Urothelium cell line (cell line): ENCODE data around the gene DQX1.

ENCODE experiments used
- DNase-seq: peaks from one replicate; pipeline ENCODE4 v3.0.0; 2011; ENCODE audit warnings: low spot score, mixed read lengths
- FAIRE-seq: peaks from 2 replicates; lab custom pipeline; 2011; peaks lifted over from hg19 to GRCh38; lab: Jason Lieb, UNC

Gene DQX1

DNA sequence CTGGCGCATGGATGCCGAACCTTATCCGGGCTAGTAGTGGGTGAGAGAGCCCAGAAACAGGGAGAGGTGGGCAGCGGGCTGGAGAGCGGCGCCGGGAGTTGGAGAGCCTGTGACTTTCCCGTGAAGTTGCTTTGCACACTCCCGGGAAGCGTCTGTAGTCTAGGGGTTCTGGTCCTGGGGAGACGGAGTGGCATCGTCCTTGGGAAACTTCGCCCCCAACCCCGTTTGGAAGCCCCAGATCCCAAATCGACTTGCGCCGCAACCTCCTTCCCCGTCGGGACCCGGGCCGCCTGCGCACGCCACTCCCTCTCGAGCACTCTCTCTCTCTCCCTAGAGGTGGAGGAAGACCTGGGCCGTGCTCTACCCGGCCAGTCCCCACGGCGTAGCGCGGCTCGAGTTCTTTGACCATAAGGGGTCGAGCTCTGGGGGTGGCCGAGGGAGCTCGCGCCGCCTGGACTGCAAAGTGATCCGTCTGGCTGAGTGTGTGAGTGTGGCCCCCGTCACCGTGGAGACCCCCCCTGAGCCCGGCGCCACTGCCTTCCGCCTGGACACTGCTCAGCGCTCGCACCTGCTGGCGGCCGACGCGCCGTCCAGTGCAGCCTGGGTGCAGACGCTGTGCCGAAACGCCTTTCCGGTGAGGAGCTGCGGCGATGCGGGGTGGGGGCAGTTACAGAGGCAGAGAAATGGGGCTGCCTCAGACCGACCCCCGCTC is 28.9 kb upstream of the DQX1 start:
- DNase-seq: peak; percentile 75
- peak; percentile 92 for FAIRE-seq

DNA sequence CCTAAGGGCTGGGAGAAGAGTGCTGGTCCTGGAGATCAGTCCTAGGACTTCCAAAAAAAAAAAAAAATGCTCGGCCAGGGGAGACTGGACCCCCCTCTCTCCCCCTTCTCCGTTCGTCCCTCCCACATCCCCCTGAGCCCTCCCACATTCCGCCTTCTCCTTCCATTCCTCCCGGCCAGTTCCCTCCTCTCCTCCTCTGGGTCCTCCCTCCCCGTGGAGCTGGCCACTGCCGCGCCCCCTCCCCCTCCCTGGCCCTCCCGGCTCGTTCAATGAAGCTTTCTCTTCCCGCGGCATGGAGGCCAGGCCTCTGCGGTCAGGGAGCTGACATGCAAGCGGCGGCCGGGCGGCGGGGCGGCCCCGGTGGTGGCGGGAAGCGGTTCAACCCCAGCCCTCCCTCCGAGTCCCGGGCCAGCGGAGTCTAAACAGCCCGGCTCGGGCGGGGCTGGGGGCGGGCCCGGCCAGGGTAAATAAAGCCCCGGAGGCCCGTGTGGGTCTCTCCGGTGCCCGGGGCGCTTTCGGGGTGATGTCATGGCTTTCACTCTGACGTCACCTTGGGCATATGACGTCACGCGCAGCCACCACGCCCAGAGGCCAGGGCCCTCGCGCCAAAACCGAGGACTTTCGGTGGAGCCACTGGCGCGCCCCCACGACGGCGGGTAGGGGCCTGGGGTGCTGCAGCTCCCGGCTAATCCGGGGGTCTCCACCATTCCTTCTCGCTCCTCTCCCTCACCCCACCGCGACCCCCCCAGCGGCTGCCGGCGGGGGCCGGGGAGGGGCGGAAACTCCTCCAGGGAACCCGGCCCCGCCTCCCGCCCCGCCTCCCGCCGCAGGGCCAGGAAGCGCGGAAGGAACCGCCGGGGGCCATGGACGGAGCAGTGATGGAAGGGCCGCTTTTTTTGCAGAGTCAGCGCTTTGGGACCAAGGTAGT is 28.1 kb upstream of the DQX1 start, which contains the start of the genes DOK1 and LOXL3:
DOK1 (plus strand) TSS at position 829 of the 928 bp plus-strand sequence; CDS start at position 864, 35 bp downstream.
LOXL3 (minus strand) TSS at position 51 of the 928 bp plus-strand sequence. CDS start 1,308 bp downstream, outside the sequence.
- DNase-seq (peak; percentile 94), FAIRE-seq (peak; percentile 96)

DNA sequence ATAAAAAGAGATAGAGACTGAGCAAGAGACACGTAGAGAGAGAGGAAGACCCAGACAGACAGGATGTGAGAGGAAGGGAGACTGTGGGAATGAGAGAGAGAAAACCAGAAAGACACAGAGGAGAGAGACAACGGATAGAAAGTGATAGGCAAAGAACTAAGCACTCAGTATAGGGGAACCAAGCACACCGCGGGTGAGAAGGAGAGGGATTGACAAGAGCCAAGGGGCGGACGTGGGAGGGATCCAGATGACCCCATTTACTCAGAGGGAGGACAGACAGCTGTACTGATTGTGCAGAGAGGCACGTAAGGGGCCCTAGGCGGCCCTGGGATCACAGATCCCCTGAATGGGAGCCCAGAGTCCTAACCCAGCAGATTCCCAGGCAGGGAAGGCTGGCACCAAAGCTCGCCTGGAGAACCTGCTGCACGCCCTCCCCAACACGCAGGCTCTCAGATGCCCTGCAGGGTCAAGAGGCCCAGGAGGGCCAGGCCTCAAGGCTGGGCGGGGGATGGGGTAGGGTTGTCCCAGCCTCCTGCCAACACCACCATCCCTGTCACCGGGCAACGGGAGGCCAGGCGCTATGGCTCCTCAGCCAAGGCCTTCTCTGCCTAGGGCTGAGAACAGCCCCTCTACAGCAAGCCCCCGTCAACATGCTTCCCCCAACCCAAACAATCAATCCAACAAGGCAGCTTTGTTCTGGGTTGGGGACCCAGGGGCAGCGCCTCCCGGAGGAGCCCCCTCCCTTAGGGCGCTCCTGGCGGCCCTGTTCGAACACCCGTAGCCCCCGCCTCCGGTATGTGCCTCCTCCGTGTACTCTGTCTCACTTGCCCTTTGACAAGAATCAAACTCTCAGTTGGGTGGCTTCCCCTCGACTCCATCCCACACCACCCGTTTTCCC is 27.1 kb upstream of the DQX1 start:
- FAIRE-seq (no peak), DNase-seq (no peak)

DNA sequence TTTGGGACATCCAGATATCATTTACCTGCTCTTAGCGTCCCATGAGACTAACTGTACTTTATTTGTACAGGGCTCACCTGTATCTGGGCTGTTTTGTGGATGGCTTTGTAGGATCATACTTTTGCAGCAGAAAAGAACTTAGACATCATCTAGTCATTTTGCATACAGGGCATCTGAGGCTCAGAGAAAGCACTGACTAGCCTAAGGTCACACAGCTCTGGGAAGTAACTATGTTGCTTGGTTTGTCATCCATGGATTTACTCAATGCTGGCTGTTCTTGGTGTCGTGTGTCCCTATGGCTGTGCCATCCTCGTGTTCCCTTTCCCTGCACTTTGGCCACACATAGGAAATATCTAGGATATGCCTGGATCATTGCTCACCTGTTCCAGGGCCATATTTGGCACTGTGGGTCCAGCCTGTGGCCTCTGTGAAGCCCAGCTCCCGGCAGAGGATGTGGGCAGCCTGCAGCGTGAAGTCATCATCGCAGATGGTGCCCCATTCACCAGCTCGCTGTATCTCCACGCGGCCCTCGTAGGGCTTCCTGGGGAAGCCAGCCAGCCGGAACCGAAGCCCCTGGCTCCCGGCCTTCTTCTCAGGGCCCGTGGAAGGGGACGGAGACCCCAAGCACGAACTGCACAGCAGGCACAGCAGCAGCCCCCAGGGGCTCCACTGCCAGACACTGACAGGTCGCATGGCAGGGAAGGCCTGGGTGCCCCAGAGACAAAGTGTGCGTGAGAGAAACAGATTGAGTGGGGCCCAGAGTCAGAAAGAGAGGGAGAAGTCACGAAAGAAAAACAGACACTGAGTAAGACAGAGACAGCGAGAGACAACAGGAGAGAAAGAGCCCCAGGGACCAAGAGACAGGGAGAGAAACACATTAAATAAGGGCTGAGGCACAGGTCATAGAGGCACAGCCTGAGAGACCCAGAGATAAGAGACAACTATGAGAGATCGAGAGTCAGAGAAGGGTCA is 26.2 kb upstream of the DQX1 start:
- FAIRE-seq: no peak
- no peak for DNase-seq

DNA sequence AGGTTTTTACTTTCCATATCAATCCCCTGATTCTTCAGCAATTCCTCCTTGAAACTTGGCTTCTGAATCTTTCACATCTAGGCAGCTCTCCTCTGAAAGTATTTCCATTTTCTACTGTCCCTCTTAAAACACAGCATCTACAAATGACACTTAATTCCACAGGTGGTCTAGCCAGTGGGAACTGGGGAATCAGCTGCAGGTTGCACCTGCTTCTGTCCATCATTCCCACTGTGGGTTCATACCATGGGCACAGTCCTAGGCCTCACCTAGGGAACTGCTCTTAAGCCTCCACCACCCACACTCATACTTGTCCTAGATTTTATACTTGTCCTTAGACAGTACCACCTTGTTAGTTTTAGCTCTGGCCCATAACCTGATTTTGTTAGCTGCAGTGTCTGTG is 25.5 kb upstream of the DQX1 start:
- FAIRE-seq: no peak
- no peak for DNase-seq

DNA sequence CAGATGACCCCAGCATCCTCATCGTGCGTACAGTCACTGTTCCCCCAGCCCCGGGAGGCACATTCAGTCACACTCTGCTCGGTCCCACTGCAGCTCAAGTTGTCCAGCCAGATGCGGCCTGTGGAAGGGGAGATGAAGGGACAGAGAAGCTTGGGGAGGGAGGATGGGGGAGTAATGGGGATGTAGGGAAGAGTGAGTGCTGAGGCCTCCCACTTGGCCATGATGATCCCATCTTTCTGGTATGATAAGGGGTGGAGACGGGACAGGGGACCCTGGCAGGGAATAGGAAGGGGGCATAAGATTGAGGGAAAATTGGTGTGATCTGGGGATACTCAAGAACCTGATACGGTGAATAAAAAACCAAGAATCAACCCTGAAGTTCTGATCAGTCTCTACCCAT is 24.2 kb upstream of the DQX1 start:
- FAIRE-seq (peak; percentile 23), DNase-seq (no peak)

DNA sequence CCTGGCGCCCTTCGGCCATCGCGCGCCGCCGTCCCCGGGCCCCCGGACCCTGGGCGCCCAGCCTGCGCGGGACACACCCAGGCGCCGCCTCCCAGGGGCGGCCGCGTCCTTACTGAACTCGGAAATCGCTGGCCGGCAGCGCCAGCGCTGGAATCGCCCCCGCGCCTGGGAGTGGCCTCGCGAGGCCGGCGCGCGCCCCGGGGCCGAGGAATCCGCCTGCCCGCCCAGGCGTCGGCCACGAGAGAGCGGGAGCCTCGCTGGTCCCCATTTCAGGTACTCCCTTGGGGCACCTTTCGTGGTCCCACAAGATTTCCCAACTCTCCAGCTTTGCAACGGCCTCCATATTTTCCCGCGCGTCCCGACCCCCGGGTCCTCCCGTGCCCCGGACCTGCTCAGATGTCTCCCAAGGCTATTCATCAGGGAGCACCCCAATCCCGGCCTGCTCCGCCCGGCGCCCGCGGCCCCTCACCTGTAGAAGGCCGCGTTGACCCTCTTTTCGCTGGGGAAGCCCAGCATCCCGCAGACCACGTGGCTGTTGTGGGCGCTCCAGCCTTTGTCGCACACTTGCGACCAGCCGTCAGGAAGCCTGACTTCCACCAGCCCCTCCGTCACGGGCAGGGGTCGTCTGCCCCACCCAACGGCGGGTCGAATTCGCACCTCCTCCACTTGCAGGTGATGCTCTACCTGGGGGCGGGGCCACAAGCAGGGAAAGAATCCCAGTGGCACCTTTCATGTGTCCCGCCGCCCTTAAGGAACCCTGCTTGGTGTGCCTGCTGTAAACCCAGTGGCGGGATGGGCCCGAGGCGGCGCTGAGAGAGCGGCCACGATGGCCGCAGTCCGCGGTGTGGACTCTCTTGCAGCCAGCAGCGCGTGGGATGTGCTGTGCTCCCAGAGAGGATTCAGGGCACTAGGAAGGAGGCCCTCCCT is 23.1 kb upstream of the DQX1 start:
- FAIRE-seq: no peak

DNA sequence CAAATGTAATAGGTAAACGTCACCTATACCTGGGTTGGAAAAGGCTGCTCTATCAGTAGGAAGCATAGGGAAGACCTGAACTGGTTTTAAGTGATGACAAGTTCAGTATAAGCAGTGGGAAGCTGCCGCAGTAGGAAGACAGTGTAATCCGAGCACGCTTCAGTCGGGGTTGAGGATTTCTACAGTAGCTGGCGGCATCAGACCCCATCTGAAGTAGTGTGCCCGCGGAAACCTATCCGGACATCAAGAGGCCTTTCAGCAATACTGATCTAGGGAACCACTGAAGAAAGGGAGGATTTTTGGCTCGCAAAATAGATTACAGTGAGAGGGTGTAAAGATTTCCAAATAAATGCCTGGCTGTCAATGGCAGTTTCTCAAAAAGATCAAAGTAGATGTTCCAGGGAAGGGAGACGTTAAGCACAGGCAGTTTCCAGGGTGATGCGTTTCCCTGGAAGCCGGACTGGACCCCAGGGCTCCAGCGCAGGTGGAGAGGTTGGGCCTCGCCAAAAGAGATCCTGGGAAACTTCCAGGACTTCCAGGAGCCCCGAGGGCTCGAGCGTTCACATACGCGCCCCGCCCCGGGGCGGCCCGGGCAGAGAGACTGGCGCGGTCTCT is 22.4 kb upstream of the DQX1 start:
- no peak for FAIRE-seq

More for the DNA sequence above, 23.1 kb upstream of the DQX1 start:
- peak; percentile 90 for DNase-seq

DNA sequence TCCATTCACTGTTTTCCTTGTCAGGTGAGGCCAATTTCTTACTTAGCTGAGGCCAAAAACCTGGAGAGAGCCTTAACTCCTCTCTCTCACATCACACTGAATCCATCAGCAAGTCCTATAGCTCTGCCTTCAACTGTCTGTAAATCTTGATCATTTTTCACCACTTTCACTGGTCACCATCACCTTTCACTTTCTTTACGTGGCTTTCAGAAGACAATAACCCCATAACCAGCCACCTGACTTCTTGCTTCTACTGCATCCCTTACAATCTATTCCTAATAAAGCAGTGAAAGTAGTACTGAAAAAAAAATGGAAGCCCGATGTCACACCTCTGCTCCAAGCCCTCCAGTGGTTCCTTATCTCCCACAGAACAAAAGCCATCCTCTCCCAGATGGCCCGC is 20.0 kb upstream of the DQX1 start:
- DNase-seq (no peak), FAIRE-seq (no peak)

More for the DNA sequence above, 22.4 kb upstream of the DQX1 start:
- no peak for DNase-seq

DNA sequence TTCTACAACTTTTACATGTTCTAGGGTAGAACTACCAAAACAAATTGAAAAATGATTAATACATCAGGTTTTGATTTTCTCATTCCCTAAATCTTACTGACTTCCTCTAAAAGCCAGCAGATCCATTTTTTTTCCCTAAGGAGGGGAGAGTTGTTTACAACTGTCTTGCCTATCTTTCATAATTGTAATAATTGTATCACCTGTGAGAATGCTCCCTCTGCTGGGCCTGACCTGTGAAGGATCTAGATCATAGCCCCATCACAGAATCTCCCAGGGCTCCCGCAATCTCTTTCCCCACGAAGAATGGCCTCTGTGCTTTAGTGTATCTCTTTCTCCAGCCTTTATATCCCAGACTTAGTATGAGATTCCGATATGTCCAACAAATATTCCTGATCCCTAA is 18.6 kb upstream of the DQX1 start:
- DNase-seq (no peak), FAIRE-seq (no peak)

DNA sequence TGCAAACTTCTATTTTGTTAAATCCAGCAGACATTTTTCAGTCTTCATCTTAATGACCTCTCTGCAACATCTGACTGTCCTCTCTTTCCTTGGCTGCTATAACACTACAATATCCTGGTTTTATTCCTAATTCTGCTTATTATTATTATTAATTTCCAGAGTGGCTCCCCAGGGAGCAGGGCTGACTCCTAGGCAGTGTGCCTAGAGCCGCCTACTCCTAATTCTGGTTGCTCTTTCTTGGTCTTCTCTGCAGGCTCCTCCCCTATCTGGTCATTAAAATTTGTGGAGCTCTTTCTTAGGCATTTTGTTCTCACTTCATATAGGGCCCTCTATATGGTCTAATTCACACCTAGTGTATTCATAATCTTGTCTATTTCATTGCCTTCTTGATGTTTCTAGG is 16.9 kb upstream of the DQX1 start:
- DNase-seq (no peak), FAIRE-seq (no peak)

DNA sequence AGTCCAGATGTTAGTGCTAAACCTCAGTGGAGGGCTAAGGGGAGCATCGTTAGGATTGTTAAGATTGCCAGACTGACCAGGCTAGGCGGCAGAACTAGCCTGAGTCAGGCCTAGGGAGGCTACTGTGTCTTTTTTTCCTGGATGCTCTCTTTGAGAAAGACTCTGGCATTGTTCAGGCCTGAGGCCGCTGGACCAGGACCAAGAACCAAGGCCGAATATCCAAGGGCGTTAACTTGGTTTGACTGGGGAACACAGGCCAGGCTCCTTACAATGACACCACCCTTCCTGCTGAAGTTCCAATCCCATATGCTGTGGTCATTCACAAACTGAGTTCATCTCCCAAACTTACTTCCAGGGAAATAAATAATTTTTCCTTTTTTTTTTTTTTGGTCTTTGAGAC is 14.3 kb upstream of the DQX1 start:
- FAIRE-seq: no peak

DNA sequence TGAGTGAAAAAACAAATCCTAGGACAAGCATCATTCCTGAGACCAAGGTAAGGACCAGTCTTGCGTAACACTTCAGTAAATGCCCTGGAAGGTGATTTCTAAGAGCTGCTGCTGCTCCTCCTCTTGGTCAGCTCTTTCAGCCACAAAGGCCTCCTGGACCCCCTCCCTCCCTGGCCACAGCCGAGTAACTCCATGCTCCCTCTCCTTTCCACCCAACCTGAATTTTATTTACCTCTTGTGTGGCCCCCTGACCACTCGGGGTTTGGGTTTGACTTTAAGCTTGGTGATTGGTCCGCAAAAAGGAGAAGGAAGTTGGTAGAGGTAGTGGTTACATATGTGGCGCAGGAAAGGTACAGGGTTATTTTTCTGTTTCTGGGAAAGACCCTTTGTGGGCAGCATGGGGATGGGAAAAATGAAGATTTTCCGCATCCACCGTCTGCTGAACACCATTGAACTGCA is 12.9 kb upstream of the DQX1 start:
- FAIRE-seq: no peak
- DNase-seq: no peak

More for the DNA sequence above, 14.3 kb upstream of the DQX1 start:
- no peak for DNase-seq

DNA sequence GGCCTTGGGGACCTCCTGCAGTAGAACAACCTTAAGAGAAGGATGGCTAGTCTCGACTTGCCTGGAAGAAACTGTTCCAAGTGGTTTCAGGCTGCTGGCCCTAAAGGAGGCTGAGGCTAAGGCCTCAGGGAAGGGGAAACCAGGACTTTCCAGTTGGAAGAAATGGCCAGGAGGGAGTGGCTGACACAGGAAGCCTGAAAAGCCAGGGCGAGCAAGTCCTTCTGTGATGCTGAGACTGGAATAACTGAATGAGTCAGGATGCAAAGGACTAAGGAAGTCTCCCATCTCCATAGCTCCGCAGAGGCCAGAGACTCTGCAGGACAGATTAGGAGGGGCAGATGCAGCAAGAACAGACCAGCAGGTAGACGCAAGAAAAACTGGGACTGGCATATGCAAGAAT is 11.1 kb upstream of the DQX1 start:
- no peak for FAIRE-seq
- DNase-seq: no peak

DNA sequence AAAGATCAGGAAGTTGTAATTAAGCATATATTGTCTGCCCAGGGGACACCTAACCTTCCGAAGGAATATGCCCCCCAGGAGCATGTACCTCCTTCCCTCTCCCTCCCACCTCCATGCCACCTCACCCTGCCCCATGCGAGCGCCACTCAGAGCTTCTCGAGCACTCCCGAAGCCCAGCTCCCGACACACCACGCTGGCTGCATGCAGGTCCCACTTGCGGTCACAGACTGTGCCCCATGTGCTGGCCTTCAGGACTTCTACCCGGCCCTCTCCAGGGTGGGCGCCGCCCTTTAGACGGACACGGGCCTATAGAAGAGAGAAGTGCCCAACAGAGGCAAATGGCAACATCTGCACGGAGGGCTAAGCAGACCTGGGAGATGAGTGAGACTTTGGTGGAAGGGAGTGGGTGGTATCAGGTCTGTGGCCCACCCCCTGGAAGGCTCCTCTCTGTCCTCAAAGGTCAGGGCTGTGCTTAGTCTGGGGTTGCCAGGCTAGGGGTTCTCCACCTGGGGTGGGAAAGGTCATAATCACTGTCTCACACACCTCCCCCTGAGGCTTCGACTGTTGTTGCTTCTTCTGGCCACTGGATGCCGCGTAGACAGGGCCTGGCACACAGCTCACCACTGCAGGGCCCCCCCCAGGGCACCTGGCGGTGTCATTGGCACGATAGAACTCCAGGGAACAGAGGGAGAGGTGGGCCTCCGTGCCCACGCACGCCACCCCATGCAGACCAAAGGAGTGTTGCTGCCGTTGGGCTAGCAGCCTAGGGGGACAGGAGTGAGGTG is 10.3 kb upstream of the DQX1 start:
- FAIRE-seq: no peak
- no peak for DNase-seq

DNA sequence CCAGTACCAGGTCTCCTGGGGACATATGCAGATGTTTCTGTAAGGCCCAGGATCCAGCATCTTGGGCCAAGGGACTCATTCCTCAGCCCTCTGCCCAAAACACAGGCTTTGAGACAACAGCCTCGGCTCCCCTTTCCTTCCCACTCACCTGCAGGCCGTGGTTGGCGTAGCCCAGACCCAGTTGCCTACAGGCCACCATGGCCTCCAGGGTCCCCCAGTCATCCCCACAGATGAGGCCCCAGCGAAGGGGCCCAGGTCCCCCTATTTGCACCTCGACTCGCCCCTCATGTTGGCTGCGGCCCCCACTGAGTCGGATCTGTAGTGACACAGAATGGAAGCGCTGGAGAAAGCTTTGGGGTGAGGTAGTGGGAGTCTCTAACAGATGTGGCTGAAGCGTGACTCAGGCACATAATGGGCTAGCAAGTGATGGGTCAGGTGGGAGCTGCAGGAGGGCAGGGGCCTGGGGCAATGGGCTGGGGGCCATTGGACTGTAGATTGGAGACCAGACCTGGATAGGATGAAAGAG is 9.5 kb upstream of the DQX1 start:
- no peak for DNase-seq
- FAIRE-seq: no peak

DNA sequence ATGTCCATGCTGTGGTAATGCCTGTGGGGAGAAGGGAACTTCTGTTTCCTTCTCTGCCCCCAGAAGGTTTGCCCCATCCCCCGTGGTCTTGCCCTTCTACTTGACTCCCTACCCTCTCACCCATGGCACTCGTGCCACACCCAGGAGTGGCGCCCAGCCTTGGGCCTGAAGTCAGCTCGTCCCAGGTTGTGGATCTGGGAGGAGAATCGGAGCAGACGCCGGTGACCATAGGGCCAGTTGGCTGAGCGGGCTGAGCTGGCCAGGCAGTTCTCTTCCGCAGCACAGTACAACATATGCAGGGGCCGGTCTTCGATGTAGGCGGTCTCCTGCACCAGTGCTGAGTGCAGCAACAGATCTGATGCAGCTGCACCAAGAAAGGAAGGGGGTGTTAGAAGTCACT is 8.4 kb upstream of the DQX1 start:
- DNase-seq: no peak
- FAIRE-seq: no peak
